ENCODE results near the gene EEFSEC.

The EEFSEC gene

GRCh38 chr3:128221328-128221727, 68.0 kb downstream of the EEFSEC start:
- no peak for DNase-seq

- peak; percentile 27 for DNase-seq
These were observed 69.6 kb downstream of the EEFSEC start for GRCh38 chr3:128222796-128223385.

DNA sequence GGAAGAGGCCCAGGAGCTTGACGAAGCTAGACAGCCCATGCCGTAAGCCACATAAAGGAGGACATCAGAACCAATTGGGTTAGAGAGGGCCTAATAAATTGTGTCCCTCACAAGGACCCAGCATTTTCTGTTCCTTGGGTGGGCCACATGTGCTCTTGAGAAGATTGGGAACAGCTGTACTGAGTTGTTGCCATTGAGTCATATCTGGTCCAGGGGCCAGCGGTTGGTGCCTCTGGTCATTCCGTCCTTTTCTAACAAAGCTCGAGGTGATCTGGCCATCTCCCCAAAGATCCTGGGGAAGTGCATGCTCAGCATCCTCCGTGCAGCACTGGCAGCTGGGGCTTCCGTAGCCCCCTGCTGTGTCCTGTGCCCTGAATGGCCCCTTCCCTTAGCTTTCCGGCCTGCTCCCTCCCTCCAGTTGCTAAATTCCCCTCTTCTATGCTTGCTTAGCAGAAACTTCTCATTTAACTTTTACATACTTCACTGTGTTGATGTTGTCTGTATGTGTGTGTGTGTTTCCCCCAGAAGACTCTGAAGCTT, 73.0 kb downstream of the EEFSEC start:
- no peak for DNase-seq

- peak; percentile 48 for DNase-seq
These were observed 73.6 kb downstream of the EEFSEC start for GRCh38 chr3:128226795-128227395.

- DNase-seq = no peak
These were observed 74.2 kb downstream of the EEFSEC start for GRCh38 chr3:128227507-128227906.

DNA sequence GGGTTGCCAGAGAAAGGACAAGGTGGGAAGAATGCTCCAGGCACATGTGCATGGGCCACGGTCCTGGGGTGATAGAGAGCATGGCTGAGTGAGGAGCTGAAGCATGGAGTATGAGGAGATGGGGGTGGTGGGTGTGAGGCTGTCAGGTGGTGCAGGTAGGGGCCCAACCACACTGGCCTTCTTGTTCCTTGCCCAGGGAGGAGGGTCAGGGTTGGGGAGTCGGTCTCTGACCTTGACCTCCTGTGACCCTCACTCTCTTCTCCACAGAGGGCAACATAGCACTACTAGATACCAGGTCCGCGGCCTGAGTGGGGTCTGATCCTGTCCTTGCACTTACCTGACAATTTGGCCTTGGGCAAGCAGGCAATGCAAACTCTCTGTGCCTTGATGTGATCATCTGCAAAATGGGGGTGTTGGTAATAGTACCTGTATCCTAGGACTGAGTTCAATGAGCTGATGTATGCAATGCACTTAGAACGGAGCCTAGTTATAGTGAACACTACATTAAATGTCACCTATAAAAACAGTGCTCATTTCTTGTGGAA, 75.2 kb downstream of the EEFSEC start:
- DNase-seq = no peak

- DNase-seq = no peak
These were observed 76.0 kb downstream of the EEFSEC start for GRCh38 chr3:128229106-128229857.

DNA sequence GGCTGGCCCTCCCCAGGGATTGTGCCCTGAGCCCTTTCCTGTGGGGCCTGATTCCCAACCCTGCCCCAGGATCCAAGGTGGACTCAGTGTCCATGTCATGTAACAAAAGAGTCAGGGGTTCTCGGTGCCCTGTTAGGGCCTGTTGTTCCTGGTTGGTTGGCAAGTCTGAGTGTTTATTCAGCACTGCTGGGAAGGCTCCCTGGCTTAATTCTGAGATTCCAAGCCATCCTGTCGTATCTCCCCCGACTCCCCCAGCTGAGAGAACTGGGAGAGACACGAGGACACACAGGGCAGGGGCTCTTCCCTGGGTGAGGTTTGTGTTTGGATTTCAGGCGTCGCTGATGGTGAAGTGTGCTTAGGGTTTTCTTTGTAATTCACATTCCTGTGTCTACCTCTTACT, 78.3 kb downstream of the EEFSEC start:
- DNase-seq = no peak

DNA sequence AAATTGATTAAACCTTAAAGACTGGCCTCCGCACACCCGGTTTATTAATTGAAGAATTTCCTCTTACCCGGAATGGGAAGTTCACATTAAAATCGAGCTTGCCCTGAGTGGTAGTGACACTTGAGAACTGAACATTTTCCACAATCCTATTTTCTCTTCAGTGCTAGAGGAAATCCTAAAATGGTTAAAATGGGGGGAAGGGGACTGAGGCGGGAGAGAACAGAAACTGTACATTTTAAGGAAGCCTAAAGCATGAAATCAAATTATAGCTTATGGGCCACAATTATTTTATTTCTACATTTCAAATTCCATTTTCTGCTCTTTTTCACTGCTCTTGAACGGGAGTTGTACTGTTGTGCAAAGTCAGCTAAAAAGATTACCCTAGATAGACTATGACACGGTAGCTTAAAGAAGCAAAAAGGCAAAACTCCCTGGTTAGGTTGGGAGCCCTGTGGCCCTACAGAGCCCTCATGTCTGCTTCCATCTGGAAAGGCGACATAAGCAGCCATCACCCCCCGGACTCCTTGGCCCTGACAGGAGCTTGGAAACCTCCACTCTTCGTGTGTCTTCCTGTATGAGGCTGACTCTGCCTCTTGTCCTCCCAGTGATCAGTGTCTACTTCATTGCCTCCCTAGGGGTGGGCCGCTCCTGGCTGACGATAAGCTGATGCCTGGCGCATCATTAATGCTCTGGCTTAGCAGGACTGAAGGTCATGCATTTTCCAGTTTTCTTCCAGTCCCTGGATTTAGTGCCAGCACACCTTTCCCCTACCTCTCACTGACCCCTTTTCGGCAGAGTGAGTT, 79.3 kb downstream of the EEFSEC start:
- DNase-seq = no peak

DNA sequence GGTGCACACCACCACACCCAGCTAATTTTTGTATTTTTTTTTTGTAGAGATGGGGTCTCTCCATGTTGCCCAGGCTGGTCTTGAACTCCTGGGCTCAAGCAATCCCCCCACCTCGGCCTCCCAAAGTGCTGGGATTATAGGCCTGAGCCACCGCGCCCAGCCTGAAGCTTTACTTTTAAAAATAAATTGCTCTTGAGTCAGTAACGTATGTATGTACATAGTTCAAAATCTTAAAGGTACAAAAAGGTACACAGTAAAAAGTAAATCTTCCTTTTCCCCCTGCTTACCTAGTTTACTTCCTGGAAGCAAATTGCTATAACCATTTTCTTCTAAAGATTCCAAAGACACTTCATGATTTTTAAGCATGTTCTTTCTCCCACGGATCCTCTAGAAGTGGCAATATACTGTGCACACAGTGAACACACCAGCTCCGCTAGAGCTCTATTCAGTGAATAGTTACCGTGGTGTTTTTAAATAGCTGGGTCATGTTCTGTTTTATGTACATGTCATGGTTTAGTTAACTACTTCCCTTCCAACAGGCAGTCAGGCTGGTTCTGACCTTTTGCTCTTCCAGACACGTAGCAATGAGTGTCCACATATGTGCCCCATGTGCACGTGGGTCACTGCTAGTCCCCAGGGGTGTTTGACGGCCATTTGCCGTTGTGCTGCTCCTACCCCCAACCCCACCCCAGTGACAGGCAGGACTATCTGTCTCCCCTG, 82.1 kb downstream of the EEFSEC start:
- DNase-seq = no peak

- no peak for DNase-seq
These were observed 83.4 kb downstream of the EEFSEC start for GRCh38 chr3:128236657-128237056.

DNA sequence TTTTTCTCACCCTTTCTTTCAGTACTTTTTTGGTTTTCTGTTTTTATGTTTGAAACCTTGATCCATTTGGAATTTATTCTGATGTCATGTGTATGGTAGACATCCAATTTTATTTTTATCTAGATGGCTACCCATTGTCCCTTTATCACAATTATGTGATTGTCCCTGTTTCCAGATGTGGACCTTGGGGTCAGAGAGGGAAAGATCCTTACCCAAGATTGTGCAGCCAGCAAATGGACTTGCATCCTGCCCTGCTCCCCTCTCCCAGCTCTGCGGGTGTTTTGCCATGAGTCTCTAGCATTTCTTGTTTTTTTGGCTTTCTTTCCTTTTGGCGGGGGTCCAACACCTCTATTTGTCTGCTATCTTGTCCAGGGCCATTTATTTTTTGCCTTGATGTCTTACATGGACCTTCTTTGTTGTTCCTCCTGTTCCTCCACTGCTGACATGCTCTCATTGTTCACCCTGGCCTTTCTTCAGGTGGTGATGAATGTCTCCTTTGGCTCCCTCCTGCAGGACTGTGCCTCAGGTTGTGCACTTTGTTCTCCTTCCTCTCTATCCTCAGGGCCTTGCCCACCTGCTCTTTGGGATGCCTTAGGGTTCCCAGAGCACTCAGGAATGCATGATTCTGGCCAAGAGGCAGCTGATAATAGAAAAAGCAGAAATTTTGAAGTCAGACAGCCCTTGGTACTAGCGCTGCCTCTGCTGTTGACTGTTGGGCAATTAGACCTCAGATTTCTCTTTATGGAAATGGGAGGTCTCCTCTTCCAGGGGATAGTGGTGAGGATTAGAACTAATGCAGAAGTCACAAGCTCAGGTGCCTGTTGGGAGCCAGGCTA, 84.3 kb downstream of the EEFSEC start:
- DNase-seq = no peak

GRCh38 chr3:128238184-128238489, 84.9 kb downstream of the EEFSEC start:
- DNase-seq = no peak

DNA sequence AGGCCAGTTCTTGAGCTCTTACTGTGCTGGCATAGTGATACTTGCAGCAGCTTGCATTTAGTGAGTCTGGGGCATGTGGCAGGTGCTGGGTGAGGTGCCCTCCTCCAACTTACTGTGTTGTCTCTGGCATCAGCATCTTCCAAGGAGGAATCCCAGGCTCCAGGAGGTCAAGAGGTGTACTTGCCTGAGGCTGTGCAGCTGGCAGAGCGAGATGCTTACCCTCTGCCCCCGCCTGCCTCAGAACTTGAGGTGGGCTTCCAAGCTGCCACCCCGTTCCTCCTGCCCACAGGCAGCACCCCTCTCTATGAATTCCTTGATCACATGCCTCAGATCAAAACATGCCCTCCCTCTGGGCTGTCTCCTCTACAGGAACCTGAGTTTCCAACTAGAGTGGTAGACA, 86.0 kb downstream of the EEFSEC start:
- DNase-seq = no peak

DNA sequence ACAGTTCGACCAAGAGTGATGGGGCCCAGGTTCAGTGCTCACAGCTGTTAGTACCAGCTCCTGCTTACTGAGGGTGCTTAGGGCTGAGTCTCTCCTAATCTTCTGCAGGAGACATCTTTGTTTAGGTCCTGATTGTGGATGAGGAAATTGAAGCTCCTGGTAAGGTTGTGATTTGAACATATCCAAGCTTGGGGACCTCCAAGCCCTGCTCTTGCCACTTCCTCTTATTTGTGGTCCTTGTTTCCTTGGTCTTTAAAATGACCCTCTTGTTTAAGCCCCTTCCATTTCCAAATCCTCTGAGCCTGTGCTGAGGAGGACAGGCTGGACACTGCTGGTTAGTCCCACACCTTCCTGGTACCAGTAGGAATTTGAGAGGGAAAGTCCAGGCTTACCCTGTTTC, 87.0 kb downstream of the EEFSEC start:
- DNase-seq = no peak

GRCh38 chr3:128241741-128242140, 88.5 kb downstream of the EEFSEC start:
- DNase-seq = no peak

GRCh38 chr3:128242818-128243601, 89.7 kb downstream of the EEFSEC start:
- no peak for DNase-seq

DNA sequence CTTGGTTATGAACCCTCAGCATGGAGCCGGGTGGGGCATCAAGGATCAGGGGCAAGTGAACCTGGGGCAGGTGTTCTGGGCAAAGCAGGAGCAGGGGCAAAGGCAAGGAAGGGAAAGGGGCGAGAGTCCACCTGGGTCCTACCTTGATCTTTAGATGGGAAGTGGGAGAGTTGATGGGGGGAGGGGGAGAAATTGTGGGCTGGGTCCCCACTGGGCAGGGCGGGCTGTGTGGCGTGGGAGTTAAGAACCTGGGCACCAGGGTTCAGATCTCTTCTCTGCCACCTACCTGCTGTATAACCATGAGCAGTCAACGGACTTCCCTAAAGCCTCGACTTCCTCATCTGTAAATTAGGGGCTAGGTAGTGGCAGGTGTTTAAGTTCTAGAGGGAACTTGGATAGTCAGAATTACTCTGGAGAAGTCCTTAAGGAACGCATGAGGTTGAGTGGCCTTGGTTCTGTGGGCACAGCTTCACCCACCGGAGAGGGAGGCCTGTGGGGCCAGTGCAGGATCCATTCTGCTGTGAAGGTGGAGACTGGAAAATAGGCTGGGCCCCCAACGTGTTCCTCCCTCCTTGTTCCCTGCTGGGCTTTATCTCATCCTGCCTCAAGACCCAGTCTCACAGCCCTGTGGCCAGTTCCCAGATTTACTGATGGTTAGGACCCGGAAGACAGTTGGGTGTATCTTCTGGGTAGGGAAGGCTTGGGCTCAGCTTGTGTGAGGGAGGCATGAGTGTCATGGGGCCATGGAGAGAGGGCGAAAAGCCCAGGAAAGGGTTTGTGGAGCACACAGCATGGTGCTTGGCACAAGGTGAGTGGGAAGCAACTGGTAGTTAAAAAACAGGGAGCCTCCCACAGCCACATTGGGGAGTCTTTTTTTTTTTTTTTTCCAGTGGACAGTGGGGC, 90.6 kb downstream of the EEFSEC start:
- no peak for DNase-seq

DNA sequence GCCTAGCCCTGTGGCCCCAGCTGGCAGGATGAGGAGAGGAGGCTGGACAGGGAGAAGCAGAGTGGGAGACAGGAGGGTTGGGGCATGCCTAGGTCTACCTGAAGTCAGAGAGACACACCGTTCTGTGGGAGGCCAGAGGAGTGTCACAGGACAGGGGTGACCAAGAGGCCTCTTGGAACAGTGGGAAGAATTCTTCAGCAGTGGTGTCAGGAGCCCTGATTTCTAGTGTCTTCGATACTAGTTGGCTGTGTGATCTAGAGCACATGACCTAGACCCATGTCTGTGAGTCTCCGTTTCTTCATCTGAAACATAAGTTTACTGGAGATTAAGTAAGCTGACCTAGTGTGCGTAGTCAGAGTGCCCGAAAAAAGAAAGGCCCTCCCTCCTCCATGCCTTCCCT, 92.2 kb downstream of the EEFSEC start:
- DNase-seq = no peak

Measured in EL (cell line).